ENCODE data around the gene ITIH1. TPM values are rescaled to one million over a fixed set of nuclear protein-coding genes. Genes with fewer than 3 reads are reported as not detected.

ITIH1 gene
- polyA plus RNA-seq, 3 donors = 0.35 to 0.48 TPM; not detected in 1

DNA sequence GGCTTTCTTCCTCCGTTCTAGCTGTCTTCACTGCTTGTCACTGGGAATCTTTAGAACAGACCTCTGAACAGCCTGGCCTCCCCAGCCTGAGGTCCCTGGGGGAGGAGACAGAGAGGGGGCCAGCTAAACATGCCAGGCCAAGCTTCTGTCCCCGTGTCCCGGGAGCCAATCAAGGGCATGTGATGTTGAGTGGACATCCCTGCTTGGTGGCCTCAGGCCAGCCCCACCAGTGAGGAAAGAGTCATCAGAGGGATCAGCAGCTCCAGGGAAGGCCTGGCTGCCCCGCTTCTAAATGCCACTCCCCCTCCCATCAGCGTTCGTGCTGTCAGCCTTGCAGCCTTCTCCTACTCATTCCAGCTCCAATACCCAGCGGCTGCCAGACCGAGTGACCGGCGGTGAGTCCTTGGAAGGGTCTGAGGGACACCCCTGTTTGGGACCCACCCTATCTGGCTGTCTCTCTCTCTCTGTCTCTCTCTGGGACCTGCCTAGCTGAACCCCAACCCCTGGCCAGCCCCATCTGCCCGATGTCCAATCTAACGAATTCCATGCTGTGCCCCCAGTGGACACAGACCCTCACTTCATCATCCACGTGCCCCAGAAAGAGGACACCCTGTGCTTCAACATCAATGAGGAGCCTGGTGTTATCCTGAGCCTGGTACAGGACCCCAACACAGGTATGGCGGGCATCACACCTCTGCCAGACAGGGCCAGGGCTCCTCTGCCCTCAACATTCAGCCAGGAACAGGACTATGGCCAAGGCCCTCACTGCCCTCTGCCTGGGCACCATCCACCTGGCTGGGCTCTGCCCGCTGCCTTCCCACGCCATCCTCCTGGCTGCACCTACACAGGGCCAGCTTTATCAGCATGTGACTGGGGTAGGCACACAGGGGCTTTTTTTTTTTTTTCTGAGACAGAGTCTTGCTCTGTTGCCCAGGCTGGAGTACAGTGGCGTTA lies 10.6 kb downstream of the ITIH1 start:
- no peak for DNase-seq (ENCODE audit: low read depth in 3 of 3, low spot score in 2 of 3)

GRCh38 chr3:52788890-52789745 lies 11.7 kb downstream of the ITIH1 start:
- no peak for DNase-seq (ENCODE audit: low read depth in 3 of 3, low spot score in 2 of 3)

- DNase-seq (ENCODE audit: low read depth in 3 of 3, low spot score in 2 of 3) = no peak
Measured at GRCh38 chr3:52789746-52790040, 12.3 kb downstream of the ITIH1 start.

- no peak for DNase-seq (ENCODE audit: low read depth in 3 of 3, low spot score in 2 of 3)
Measured at GRCh38 chr3:52790337-52790736, 12.9 kb downstream of the ITIH1 start.

GRCh38 chr3:52790741-52791140 lies 13.3 kb downstream of the ITIH1 start:
- DNase-seq (ENCODE audit: low read depth in 3 of 3, low spot score in 2 of 3) = no peak

- no peak for DNase-seq (ENCODE audit: low read depth in 3 of 3, low spot score in 2 of 3)
Measured at GRCh38 chr3:52791366-52791765, 14.0 kb downstream of the ITIH1 start.

GRCh38 chr3:52791928-52792327 lies 14.5 kb downstream of the ITIH1 start:
- no peak for DNase-seq (ENCODE audit: low read depth in 3 of 3, low spot score in 2 of 3)

GRCh38 chr3:52792413-52792812 lies 15.0 kb downstream of the ITIH1 start:
- DNase-seq (ENCODE audit: low read depth in 3 of 3, low spot score in 2 of 3) = no peak

GRCh38 chr3:52792961-52793695 lies 15.7 kb downstream of the ITIH1 start:
- no peak for DNase-seq (ENCODE audit: low read depth in 3 of 3, low spot score in 2 of 3)

DNA sequence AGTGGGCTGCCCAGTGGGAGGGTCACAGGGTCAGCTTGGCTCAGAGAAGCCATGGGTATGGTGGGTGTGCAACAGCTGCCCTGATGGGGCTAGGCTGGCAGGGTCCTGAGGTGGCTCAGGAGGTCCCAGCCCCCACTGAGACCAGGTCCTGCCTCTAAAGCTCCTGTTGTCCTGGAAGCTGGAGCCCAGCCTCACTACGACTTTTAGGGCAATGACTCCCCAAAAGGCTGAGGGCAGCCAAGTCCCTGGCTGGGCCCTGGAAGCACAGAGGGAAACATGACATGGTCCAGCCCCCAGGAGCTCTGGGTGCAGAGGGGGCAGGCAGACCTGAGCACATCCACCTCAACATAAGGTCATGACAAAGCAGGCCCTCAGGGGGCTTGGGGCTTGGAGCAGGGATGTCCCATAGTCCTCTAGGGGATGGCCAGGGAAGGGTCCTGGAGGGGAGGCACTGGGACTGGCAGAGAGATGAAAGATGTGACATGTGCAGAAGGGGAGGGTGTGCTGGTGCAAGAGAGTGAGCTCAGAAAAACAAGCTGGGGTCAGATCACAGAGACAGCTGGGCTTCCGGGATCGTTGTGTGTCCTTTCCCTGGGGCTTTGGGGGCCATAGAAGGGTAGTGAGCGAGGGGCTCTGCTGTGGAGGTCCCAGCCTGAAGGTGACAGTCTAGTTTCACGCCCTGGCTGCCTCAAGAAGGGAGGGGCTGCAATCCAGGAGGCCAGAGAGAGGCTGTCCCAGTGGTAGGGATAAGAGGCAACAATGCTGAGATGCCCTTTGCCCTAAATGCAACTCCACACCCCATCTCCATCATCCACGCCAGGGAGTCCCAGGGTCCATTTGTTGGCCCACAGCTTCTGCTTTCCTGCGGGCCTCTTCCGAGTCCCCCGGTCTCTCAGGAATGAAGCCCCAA lies 16.6 kb downstream of the ITIH1 start:
- no peak for DNase-seq (ENCODE audit: low read depth in 3 of 3, low spot score in 2 of 3)

- DNase-seq (ENCODE audit: low read depth in 3 of 3, low spot score in 2 of 3) = no peak
Measured at GRCh38 chr3:52794612-52795099, 17.3 kb downstream of the ITIH1 start, which contains the start of gene ITIH3. Gene ITIH3, plus strand, starts transcription at chr3:52794796. Its CDS starts 8 bp downstream, at chr3:52794804.

- DNase-seq (ENCODE audit: low read depth in 3 of 3, low spot score in 2 of 3) = no peak
Measured at GRCh38 chr3:52795298-52795900, 18.0 kb downstream of the ITIH1 start.

GRCh38 chr3:52796411-52796810 lies 19.0 kb downstream of the ITIH1 start:
- no peak for DNase-seq (ENCODE audit: low read depth in 3 of 3, low spot score in 2 of 3)

DNA sequence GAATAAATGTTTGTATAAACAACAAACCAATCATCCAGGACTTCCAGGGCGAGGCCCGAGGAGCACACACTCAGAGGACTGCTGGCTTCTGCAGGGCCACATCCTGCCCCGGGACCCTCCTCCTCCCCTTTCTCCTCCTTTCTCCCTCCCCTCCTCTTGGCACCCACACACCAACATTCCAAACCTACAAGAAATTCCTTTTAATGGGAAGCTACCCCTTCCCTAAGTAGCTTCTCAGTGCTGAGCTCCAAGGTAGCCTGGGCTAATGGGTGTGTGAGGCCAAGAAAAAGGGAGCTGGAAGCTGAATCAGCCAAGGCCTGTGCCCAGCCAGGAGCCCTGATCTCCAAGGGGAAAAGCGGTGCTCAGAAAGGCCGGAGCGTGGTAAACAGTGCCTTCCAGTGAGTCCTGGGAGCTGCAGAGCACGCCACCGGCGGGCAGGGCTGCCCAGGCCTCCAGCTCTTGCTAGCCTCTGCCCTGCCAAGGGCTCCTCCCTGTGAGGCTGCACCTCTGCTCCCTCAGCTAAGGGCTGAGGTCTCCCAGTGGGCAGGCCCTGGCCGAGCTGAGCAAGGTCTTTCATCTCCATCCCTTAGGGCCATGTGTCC lies 21.1 kb downstream of the ITIH1 start:
- no peak for DNase-seq (ENCODE audit: low read depth in 3 of 3, low spot score in 2 of 3)

DNA sequence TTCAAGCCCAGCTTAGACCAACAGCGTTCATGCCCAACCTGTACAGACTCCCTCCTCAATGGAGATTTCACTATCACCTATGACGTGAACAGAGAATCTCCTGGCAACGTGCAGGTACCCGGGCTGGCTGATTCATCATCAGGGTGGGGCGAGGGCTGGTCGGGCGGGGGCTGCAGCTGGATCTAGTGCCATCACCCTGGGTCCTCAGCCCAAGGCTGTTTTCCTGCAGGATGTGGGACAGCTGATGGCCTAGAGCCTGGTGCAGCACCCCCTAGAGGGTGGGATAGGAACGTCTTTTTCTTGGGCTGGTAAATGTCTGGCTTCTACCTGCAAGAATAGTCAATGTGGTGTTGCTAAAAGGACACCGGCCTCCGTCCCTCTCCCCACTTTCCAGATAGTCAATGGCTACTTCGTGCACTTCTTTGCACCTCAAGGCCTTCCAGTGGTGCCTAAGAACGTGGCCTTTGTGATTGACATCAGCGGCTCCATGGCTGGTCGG lies 21.6 kb downstream of the ITIH1 start:
- DNase-seq (ENCODE audit: low read depth in 3 of 3, low spot score in 2 of 3) = no peak

DNA sequence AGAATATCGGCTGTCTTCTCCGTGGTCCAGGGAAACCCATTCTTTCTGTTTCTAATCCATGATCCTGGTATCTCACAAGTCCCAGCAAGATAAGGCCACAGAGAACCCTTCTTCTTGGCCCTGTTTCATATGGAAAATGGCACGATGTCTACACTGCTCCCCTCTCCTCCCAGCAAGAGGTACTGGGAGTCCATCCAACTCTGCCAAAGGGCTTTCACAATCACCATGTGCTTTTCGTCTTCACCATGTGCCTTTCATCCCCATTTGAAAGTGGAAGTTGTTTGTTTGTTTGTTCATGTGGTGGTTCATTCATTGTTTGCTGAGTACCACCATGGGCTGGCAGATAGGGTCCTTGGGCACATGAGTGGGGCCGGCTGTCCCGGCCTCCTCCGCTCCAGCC lies 22.7 kb downstream of the ITIH1 start:
- no peak for DNase-seq (ENCODE audit: low read depth in 3 of 3, low spot score in 2 of 3)

- DNase-seq (ENCODE audit: low read depth in 3 of 3, low spot score in 2 of 3) = no peak
Measured at GRCh38 chr3:52801839-52802238, 24.4 kb downstream of the ITIH1 start.

- DNase-seq (ENCODE audit: low read depth in 3 of 3, low spot score in 2 of 3) = no peak
Measured at GRCh38 chr3:52805270-52806039, 28.1 kb downstream of the ITIH1 start.

All from right renal cortex interstitium (tissue), 3 donors.